Trophoblast cell (in vitro differentiated cells and primary cell): ENCODE measurements around the gene DIAPH1.
A peak's percentile ranks its signal among the peaks of the same experiment; 100 is the strongest.

Experiments
- DNase-seq, 2 donors: peaks; one replicate each; pipeline ENCODE4 v3.0.0-alpha.2; 2016
- H2AFZ ChIP-seq: 2 replicates; pipeline ENCODE4 v1.6.1; 2013; ENCODE audit warnings: low read length, moderate library complexity, mild to moderate bottlenecking; ENCODE audit not compliant: insufficient read depth, poor library complexity
- H2AK5ac ChIP-seq: 2 replicates; pipeline ENCODE4 v1.6.1; 2013; ENCODE audit warnings: mild to moderate bottlenecking, low read length
- H2BK120ac ChIP-seq: 2 replicates; pipeline ENCODE4 v1.6.1; 2013; ENCODE audit warnings: low read length, mild to moderate bottlenecking, moderate library complexity; ENCODE audit not compliant: insufficient read depth, poor library complexity
- H2BK12ac ChIP-seq: 2 replicates; pipeline ENCODE4 v1.6.1; 2013; ENCODE audit warnings: mild to moderate bottlenecking, low read length, moderate library complexity
- H2BK5ac ChIP-seq: 2 replicates; pipeline ENCODE4 v1.6.1; 2013; ENCODE audit warnings: low read length, low read depth, moderate library complexity, mild to moderate bottlenecking; ENCODE audit not compliant: poor library complexity
- H3K14ac ChIP-seq: 2 replicates; pipeline ENCODE4 v1.6.1; 2013; ENCODE audit warnings: mild to moderate bottlenecking, low read length
- H3K18ac ChIP-seq: 2 replicates; pipeline ENCODE4 v1.6.1; 2013; ENCODE audit warnings: mild to moderate bottlenecking, low read length
- H3K23ac ChIP-seq: 2 replicates; pipeline ENCODE4 v1.6.1; 2013; ENCODE audit warnings: low read length
- H3K27ac ChIP-seq: 2 replicates; pipeline ENCODE4 v1.5.1; 2013; ENCODE audit warnings: low read depth, mild to moderate bottlenecking, inconsistent platforms, low read length, moderate library complexity
- H3K27me3 ChIP-seq: 2 replicates; pipeline ENCODE4 v1.6.1; 2013; ENCODE audit warnings: inconsistent platforms, mild to moderate bottlenecking, low read length, moderate library complexity; ENCODE audit not compliant: insufficient read depth
- H3K36me3 ChIP-seq, 2 experiments: 1 replicate in 1 of 2; 2 replicates in 1 of 2; pipeline ENCODE4 v1.6.1; 2013; ENCODE audit warnings: low read length in 2 of 2, mild to moderate bottlenecking in 2 of 2, moderate library complexity in 1 of 2; ENCODE audit not compliant: insufficient read depth in 2 of 2, control insufficient read depth in 1 of 2
- H3K4ac ChIP-seq: 2 replicates; pipeline ENCODE4 v1.6.1; 2013; ENCODE audit warnings: low read depth, mild to moderate bottlenecking, low read length, moderate library complexity
- H3K4me1 ChIP-seq, 2 experiments: 1 replicate in 1 of 2; 2 replicates in 1 of 2; pipeline ENCODE4 v1.6.1; 2013; ENCODE audit warnings: low read length in 2 of 2, mild to moderate bottlenecking in 2 of 2, moderate library complexity in 1 of 2; ENCODE audit not compliant: insufficient read depth in 2 of 2, control insufficient read depth in 1 of 2
- H3K4me2 ChIP-seq: 2 replicates; pipeline ENCODE4 v1.6.1; 2013; ENCODE audit warnings: inconsistent platforms, mild to moderate bottlenecking, low read length, moderate library complexity
- H3K4me3 ChIP-seq: 2 replicates; pipeline ENCODE4 v1.5.1; 2013; ENCODE audit warnings: mild to moderate bottlenecking, low read depth, low read length, inconsistent platforms
- H3K79me1 ChIP-seq: one replicate; pipeline ENCODE4 v1.6.1; 2013; ENCODE audit warnings: low read length
- H3K79me2 ChIP-seq: 2 replicates; pipeline ENCODE4 v1.6.1; 2013; ENCODE audit warnings: low read length, mild to moderate bottlenecking; ENCODE audit not compliant: control insufficient read depth, insufficient read depth, poor library complexity
- H3K9ac ChIP-seq: 2 replicates; pipeline ENCODE4 v1.6.1; 2013; ENCODE audit warnings: mild to moderate bottlenecking, low read length
- H3K9me3 ChIP-seq: 2 replicates; pipeline ENCODE4 v1.6.1; 2013; ENCODE audit warnings: low read depth, mild to moderate bottlenecking, control low read depth, inconsistent platforms, low read length; ENCODE audit not compliant: insufficient read depth
- H4K12ac ChIP-seq: 2 replicates; pipeline ENCODE4 v1.6.1; 2013; ENCODE audit warnings: low read depth, mild to moderate bottlenecking, low read length, moderate library complexity
- H4K8ac ChIP-seq: 2 replicates; pipeline ENCODE4 v1.6.1; 2013; ENCODE audit warnings: low read depth, mild to moderate bottlenecking, low read length, moderate library complexity
- H4K91ac ChIP-seq: one replicate; pipeline ENCODE4 v1.6.1; 2013; ENCODE audit warnings: low read depth, mild to moderate bottlenecking, low read length, moderate library complexity
- WGBS: extraction: QIAGEN DNeasy Blood & Tissue Kit; methylation state at CpG from one replicate; pipeline ENCODE4 v1.1.7; 2013; ENCODE audit warnings: missing lambda C conversion rate; ENCODE audit not compliant: insufficient read length, insufficient coverage; ENCODE audit errors: extremely low coverage; 5-methylcytosine and 5-hydroxymethylcytosine counted together

Gene DIAPH1

GRCh38 chr5:141534492-141535213 lies 84.1 kb downstream of the DIAPH1 start:
- Histone ChIP-seq H4K8ac (no peak overlapping the region), H3K4me1 (peaks cover 1% of the 10 kb centered on the region in 2 experiments), H3K4me3 (no peak overlapping the region), H2BK120ac (no peak overlapping the region), H3K9ac (no peak overlapping the region), H4K91ac (no peak overlapping the region), H3K23ac (no peak overlapping the region), H3K27ac (no peak overlapping the region), H3K4me2 (no peak overlapping the region), H2AFZ (no peak overlapping the region), H3K18ac (no peak overlapping the region), H2BK5ac (no peak overlapping the region), H4K12ac (no peak overlapping the region), H3K14ac (no peak overlapping the region), H3K36me3 (peaks cover 10 to 18% of the 10 kb centered on the region in 2 experiments), H3K27me3 (no peaks in the 10 kb centered on the region), H3K79me2 (no peaks in the 10 kb centered on the region), H2BK12ac (no peak overlapping the region), H3K9me3 (no peaks in the 10 kb centered on the region), H3K79me1 (no peaks in the 10 kb centered on the region), H2AK5ac (no peak overlapping the region), H3K4ac (no peak overlapping the region)
- DNase-seq = no peak
- WGBS = no CpG with 5 or more reads among the region's 4 CpGs

DNA sequence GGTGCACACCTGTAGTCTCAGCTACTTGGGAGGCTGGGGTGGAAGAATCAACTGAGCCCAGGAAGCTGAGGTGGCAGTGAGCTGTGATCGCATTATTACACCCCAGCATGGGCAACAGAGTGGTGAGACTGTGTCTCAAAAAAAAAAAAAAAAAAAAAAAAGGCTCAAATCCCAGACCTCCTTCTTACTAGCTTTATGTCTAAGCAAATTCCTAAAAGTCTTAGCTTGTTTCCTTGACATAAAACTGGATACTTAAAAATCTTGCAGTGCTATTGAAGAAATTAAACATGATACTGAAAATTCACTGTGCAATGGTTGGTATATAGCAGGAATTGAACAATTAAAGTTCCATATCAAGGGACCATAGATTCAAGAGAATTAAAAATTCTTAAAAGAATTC lies 84.9 kb downstream of the DIAPH1 start:
- Histone ChIP-seq H3K9me3 (no peaks in the 10 kb centered on the region), H3K79me2 (no peaks in the 10 kb centered on the region), H3K4ac (no peak overlapping the region), H3K23ac (no peak overlapping the region), H2AK5ac (no peak overlapping the region), H3K18ac (peak overlapping the region; percentile 29), H3K9ac (no peak overlapping the region), H3K27me3 (no peaks in the 10 kb centered on the region), H4K91ac (peak overlapping the region; percentile 55), H3K4me1 (peaks cover 1 to 3% of the 10 kb centered on the region in 2 experiments), H4K8ac (no peak overlapping the region), H2BK120ac (peak overlapping the region; percentile 79), H3K36me3 (peaks cover 17 to 21% of the 10 kb centered on the region in 2 experiments), H3K27ac (no peak overlapping the region), H3K4me2 (no peak overlapping the region), H3K14ac (no peak overlapping the region), H2BK12ac (no peak overlapping the region), H2AFZ (no peak overlapping the region), H3K79me1 (no peaks in the 10 kb centered on the region), H3K4me3 (no peak overlapping the region), H2BK5ac (peak overlapping the region; percentile 67), H4K12ac (no peak overlapping the region)
- DNase-seq = no peak
- no CpG with 5 or more reads among the region's 1 CpG for WGBS

GRCh38 chr5:141532726-141533125 lies 86.1 kb downstream of the DIAPH1 start:
- no peaks in the 10 kb centered on the region for H3K9me3 ChIP-seq
- no peak overlapping the region for H3K4ac ChIP-seq
- H2AK5ac ChIP-seq = no peak overlapping the region
- no CpG with 5 or more reads among the region's 1 CpG for WGBS
- H2BK12ac ChIP-seq = no peak overlapping the region
- H3K27me3 ChIP-seq = no peaks in the 10 kb centered on the region
- H4K91ac ChIP-seq = no peak overlapping the region
- no peaks in the 10 kb centered on the region for H3K79me1 ChIP-seq
- H3K79me2 ChIP-seq = no peaks in the 10 kb centered on the region
- H4K8ac ChIP-seq = no peak overlapping the region
- no peak overlapping the region for H2BK5ac ChIP-seq
- H3K27ac ChIP-seq = no peak overlapping the region
- H3K36me3 ChIP-seq = peaks cover 23 to 25% of the 10 kb centered on the region in 2 experiments
- no peak overlapping the region for H2AFZ ChIP-seq
- H3K14ac ChIP-seq = no peak overlapping the region
- H3K4me1 ChIP-seq = peaks cover 1 to 3% of the 10 kb centered on the region in 2 experiments
- H3K18ac ChIP-seq = no peak overlapping the region
- H4K12ac ChIP-seq = no peak overlapping the region
- H2BK120ac ChIP-seq = no peak overlapping the region
- DNase-seq = no peak
- H3K4me2 ChIP-seq = no peak overlapping the region
- H3K4me3 ChIP-seq = no peak overlapping the region
- no peak overlapping the region for H3K9ac ChIP-seq
- H3K23ac ChIP-seq = no peak overlapping the region

- Histone ChIP-seq H4K8ac (no peak overlapping the region), H3K4me2 (no peak overlapping the region), H2BK120ac (no peak overlapping the region), H2BK5ac (no peak overlapping the region), H2AK5ac (no peak overlapping the region), H3K79me2 (no peaks in the 10 kb centered on the region), H3K4me3 (no peak overlapping the region), H3K23ac (no peak overlapping the region), H3K4ac (no peak overlapping the region), H4K91ac (peak overlapping the region; percentile 52), H3K27me3 (no peaks in the 10 kb centered on the region), H3K18ac (no peak overlapping the region), H3K36me3 (peaks cover 34 to 38% of the 10 kb centered on the region in 2 experiments), H3K14ac (no peak overlapping the region), H2BK12ac (no peak overlapping the region), H3K4me1 (peaks cover 3 to 5% of the 10 kb centered on the region in 2 experiments), H3K9me3 (no peaks in the 10 kb centered on the region), H3K9ac (no peak overlapping the region), H3K79me1 (peaks cover 4% of the 10 kb centered on the region), H2AFZ (no peak overlapping the region), H4K12ac (no peak overlapping the region), H3K27ac (no peak overlapping the region)
- WGBS = no CpG with 5 or more reads among the region's 7 CpGs
- DNase-seq = no peak
These were observed 88.9 kb downstream of the DIAPH1 start for GRCh38 chr5:141529873-141530272.
